GM04504 (cell line): ENCODE data around the gene IRF2BP1.

Source experiments
- DNase-seq: peaks from one replicate; pipeline ENCODE4 v3.0.0-alpha.2; 2012; ENCODE audit warnings: low read depth

Gene IRF2BP1

DNA sequence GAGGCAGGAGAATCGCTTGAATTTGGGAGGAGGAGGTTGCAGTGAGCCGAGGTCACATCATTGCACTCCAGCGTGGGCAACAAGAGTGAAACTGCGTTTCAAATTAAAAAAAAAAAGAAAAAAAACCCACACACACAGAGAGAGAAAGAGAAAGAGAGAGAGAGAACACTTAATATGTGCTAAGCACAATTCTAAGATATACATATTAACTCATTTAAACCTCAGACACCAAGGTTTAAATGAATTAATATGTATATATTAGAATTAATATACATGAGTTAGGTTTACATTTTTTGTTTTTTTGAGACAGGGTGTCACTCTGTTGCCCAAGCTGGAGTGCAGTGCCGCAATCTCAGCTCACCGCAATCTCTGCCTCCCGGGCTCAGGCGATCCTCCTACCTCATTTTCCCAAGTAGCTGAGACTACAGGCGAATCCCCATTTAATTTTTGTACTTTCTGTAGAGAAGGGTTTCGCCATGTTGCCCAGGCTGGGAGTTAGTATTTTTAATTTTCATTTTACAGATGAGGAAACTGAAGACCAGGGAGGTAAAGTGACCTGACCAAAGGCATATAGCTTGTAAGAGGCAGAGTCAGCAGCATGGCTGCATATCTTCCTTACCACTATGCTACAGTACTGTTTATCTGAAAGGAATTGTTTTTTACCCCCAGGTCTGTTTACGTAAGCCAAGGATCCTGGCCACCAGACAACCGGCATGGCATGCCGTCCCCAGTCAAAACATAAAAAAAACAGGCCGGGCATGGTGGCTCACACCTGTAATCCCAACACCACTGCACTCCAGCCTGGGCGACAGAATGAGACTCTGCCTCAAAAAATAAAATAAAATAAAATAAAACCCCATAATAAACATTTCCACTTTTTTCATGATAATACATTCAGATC is 25.3 kb downstream of the IRF2BP1 start:
- DNase-seq: no peak

DNA sequence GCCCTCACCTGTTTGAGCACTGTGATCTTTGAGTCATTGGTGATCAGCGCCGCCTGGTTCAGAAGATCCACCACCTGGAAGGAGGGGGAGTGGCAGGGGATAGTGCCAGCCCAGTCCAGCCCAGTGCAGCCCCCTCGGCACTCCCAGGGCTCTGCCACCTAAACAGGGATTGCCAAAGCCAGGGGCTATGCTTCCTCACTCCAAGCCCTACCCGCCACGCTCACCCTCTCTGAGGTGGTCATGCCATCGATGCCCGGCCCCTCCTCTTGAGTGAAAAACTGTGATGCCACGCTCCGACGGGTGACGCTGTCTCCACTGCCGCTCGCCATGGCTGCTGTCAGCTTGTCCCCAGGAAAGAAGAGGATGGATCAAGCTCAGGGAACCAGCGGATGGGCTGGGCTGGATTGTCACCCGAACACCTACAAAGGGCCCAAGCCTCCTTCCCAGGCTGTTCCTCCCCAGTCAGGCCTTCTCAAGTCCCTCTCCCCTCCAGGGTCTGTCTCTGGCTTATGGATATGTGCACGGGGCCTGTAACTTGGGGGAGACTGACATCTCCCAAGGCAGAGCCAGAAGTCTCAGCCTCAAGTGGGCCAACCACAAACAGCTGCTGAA is 31.7 kb downstream of the IRF2BP1 start:
- DNase-seq: no peak

DNA sequence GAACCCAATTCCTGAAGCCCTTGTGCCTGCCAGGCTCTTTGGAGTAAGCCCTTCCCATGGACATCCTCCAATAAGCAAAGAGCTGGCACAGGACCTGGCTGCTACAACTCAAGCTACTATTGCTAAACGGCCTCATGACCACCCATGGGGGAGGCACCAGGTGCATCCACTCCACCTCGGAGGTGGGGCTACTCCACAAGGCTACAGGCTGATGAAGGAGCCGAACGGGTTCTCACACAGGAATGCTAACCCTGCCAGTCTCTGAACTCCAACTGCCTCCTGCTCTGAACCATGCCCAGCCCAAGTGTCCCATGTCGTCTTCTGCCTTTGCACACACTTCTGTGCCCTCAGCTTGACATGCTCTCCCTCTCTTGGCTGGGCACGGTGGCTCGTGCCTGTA is 33.0 kb downstream of the IRF2BP1 start:
- DNase-seq: no peak

DNA sequence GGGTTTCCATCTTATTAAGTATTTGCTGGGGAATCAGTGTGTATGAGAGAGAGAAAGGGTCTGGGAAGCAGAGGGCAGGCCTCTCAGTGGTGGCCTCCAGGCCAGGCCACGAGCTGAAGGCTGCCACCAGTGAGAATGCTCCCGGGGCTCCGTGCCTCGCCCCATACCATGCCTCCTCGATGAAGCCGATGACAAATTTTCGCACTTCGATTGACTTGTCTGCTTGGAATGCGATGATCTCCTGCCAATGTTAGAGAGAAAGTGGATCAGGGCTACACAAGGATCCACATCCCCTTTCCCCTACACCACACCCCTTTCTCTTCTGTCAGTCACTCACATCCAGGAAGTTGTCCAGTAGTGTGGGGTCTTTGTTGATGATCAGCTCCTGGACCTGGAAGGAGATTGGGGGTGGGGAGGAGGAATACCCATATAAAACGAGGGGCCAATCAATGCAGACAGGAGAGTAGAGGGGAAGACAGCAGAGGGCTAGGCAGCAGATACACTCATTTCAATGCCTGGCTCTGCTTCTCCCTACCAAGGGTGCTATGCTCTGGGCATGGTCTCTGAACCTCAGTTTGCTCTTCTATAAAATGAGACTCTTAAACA is 33.7 kb downstream of the IRF2BP1 start:
- DNase-seq: no peak

DNA sequence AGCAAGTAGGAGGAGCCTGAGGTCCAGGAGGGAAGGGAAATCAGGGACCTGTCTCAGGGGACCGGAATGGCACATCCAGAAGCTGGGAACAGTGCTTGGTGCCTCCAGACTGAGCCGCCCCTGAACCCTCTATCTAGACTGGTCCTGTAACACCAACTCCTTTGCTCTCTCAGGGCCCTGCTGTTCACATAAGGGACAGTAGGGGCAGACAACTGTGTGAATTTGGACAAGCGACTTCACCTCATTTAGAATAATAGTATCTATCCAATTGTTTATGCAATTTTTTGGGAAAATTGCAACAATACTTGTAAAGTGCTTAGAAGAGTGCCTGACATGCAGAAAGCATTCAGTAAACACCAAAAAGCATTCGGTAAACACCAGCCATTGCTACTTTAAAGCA is 37.0 kb downstream of the IRF2BP1 start:
- DNase-seq: no peak

DNA sequence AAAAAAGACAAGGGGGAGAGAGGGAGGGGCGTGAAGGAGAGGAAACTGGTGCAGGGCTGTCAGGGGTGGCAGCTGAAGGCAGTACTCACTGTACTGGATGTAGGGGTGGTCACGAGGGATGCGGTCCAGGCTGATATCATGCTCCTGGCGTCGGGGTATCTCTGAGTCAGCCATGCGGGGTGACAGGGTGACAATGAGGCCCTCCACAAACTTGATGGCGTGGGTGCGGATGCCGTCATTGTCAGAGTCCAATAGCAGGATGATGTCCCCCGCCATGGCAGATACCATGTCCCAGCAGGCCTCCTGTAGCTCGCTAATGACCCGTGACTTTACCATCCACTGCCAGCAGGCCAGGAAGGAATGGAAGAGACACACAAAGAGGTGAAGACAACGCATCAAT is 38.3 kb downstream of the IRF2BP1 start:
- DNase-seq: no peak

DNA sequence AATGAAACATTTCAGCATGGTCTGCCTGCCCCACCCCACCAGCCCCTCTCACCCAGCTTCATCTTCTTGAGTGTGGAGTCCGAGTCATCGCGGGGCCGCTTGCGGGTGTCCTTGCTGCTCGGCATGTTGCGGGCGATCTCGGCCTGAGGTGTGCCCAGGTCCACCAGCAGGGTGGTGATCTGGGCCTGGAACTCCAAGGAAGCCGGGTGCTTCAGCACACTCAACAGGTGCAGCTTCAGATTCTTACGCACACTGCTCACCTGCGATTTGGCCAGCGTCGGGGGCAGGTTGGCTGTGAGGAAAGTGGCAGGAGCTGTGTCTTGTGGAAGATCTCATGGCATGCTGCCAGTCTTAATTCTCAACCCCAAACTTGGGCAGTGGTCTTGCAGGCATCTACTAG is 43.7 kb downstream of the IRF2BP1 start:
- DNase-seq: no peak

DNA sequence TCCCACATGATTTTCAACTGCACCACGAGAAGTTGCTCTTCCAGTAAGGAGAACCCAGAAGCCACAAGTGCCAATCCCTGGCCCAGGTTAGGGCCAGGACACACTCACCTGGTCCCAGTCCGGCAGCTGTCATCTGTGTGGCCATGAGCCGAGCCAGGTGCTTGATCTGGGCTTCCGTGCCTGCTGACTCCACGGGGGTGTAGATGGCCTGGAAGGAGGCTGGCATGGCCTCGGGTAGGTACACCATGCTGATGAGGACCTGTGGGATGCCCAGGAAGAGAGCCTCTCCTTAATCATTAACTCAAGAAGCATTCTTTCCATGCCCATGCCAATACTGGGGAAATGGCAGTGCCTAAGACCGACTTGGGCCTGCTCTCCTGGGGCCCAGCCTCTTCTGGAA is 51.0 kb downstream of the IRF2BP1 start:
- no peak for DNase-seq
